Activated CD8-positive, alpha-beta memory T cell treated with anti-CD3 and anti-CD28 coated beads, Interleukin-2, amount 50 U/mL, for 24 hours (primary cell): ENCODE measurements around the gene CLCN2.

Source experiments
- DNase-seq: peaks from one replicate; pipeline ENCODE4 v3.0.0-alpha.2; 2020; ENCODE audit errors: extremely low read depth

Gene CLCN2

GRCh38 chr3:184296616-184297015, 64.8 kb downstream of the CLCN2 start:
- no peak for DNase-seq
